AG04449 (cell line): ENCODE measurements around the gene LRRN4.

Experiments used
- CTCF ChIA-PET: fragments of 350-600 bp; formaldehyde crosslinking; extraction: SDS; loops from one replicate; lab custom pipeline; 2021; ENCODE audit warnings: antibody characterized with exemption; lab: Yijun Ruan, JAX
- POLR2A ChIA-PET: fragments of 400-600, 350-600 bp; formaldehyde crosslinking; extraction: SDS; loops from one replicate; lab custom pipeline; 2020; ENCODE audit warnings: antibody characterized with exemption, inconsistent platforms; lab: Yijun Ruan, JAX
- DNase-seq: peaks from one replicate; pipeline ENCODE4 v3.0.0-alpha.2; 2010; ENCODE audit warnings: low read depth, low spot score
- H3K4me3 ChIP-seq: 2 replicates; pipeline ENCODE4 v1.5.1; 2011; ENCODE audit warnings: low read depth, mild to moderate bottlenecking, control low read depth, low read length
- TF ChIP-seq, protein P1 (sequence below): IDR thresholded peaks from one replicate; pipeline ENCODE4 v1.5.1; 2011; ENCODE audit warnings: mild to moderate bottlenecking, moderate library complexity, low read length, control low read depth, inconsistent platforms; ENCODE audit not compliant: insufficient read depth; ENCODE audit errors: missing control alignments

LRRN4 gene

DNA sequence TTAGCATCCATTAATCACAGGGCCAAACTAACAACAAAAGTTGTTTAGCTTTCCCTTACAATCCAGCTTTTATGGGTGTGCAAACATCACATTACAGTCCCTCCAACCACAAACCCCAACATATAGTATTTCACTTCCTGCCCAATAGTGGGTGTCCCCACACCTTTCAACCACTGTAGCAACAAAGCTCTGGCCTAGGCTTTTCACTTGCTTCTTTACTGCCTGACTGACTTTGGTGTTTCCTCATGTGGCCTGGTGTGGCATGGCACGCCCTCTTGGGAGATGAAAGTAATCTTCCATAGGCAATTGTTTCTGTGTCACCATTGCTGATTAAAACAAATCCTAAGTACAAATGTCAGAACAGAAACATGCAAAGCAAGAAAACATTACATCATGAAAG is 57.1 kb downstream of the LRRN4 start:
- no peak for DNase-seq
- ChIA-PET POLR2A (no interaction called here), CTCF (interaction anchor here (0.8 kb wide), 1 partner anchor 469 kb away, joined by 3 read pairs; no protein-coding TSS in a partner anchor)
- TF ChIP-seq, protein P1, sequence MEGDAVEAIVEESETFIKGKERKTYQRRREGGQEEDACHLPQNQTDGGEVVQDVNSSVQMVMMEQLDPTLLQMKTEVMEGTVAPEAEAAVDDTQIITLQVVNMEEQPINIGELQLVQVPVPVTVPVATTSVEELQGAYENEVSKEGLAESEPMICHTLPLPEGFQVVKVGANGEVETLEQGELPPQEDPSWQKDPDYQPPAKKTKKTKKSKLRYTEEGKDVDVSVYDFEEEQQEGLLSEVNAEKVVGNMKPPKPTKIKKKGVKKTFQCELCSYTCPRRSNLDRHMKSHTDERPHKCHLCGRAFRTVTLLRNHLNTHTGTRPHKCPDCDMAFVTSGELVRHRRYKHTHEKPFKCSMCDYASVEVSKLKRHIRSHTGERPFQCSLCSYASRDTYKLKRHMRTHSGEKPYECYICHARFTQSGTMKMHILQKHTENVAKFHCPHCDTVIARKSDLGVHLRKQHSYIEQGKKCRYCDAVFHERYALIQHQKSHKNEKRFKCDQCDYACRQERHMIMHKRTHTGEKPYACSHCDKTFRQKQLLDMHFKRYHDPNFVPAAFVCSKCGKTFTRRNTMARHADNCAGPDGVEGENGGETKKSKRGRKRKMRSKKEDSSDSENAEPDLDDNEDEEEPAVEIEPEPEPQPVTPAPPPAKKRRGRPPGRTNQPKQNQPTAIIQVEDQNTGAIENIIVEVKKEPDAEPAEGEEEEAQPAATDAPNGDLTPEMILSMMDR = no peak
- no peak overlapping the region for H3K4me3 ChIP-seq

DNA sequence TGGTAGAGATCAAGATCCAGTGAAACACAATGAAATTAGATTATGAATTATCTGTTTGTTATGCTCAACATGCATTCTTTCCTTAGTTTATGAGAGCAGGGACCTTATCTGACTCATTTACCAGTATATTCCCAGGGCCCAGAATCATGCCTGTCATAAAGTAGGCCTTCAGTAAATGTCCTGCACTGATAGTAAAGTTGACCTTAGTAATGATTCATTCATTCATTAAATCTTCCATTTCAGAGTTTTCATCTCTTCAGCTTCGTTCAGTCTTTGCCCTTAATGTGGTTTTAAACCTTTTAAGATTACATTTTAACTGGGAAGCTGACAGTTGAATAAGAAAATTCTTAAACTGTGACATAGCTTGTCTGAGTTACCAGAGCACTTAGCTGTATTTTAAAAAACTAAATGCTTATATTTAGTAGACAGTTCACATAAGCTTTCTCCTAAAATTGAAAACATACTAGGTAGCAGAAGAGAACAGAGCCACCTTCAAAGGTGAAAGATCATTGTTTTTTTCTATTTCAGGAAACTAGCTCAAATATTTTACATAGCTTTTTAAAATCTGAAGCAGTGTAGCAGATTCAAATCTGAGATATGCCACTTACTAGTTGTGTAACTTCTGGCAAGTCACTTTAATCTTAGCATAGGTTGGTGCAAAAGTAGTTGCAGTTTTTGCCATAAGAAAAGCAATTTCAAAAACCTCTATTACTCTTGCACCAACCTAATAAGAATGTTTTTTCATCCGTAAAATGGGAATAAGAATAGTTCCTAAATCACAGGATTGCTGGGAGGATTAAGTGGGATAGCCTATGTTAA is 62.0 kb downstream of the LRRN4 start:
- ChIA-PET POLR2A (no interaction called here), CTCF (interaction anchor here (0.7 to 1.7 kb wide), 3 partner anchors 10 to 12 kb away, joined by 3 to 10 read pairs (median 6); no protein-coding TSS in a partner anchor)
- TF ChIP-seq, protein P1 = no peak
- no peak for DNase-seq
- no peak overlapping the region for H3K4me3 ChIP-seq

DNA sequence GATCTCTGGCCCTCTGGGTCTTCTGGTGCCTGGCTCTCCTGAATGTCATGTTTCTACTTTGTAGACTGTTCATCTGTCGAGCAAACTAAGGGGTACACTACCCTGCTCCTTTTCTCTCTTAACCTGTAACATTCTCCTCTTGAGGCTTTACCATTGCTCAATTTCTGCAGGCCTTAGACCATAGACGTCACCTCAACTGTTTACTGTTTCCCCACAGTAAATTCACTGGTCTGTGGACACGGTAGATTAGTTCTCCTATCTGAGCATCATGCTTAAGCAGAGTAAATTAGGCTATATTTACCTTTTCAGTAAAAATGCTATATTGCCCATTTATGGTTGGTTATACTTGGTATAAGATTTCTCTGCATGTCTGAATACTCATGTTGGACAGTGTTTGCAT is 62.9 kb downstream of the LRRN4 start:
- CTCF ChIA-PET = no interaction called here
- TF ChIP-seq, protein P1 = no peak

More for the DNA sequence above, 62.9 kb downstream of the LRRN4 start:
- POLR2A ChIA-PET = no interaction called here
- H3K4me3 ChIP-seq = no peak overlapping the region
- no peak for DNase-seq
